Activated T-cell treated with anti-CD3 and anti-CD28 coated beads, Interleukin-2, amount 50 U/mL, for 48 hours (primary cell): Measurements from ENCODE around the gene GABRE.
A peak's percentile ranks its signal among the peaks of the same experiment; 100 is the strongest.

Source experiments
- DNase-seq, 2 experiments: peaks; one replicate each; pipeline ENCODE4 v3.0.0-alpha.2; 2020

The GABRE gene, protein sequence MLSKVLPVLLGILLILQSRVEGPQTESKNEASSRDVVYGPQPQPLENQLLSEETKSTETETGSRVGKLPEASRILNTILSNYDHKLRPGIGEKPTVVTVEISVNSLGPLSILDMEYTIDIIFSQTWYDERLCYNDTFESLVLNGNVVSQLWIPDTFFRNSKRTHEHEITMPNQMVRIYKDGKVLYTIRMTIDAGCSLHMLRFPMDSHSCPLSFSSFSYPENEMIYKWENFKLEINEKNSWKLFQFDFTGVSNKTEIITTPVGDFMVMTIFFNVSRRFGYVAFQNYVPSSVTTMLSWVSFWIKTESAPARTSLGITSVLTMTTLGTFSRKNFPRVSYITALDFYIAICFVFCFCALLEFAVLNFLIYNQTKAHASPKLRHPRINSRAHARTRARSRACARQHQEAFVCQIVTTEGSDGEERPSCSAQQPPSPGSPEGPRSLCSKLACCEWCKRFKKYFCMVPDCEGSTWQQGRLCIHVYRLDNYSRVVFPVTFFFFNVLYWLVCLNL

GRCh38 chrX:151974336-151975227 lies at the start of gene GABRE:
Gene GABRE (minus strand): TSS chrX:151974676. CDS start chrX:151974625, 51 bp downstream.
- peak in 1 of 2 experiments; percentile 20 for DNase-seq

DNA sequence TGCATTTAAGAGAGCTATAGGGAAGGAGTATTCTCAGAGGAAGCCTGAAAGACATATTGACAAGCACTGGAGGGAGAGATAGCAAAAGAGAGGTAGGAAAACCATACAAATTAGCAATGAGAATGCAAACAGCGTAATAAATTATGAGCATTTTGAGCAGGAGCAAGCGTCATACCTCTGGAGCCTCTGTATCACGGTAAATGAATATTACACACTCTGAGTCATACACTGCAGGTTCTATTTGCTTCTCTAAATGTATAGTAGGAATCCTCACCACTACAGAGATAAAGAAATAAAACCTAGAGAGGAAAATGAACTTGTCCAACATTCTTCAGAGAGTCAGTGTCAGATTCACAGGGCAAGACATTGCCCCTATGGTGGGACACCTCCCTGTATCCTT lies 46.4 kb upstream of the GABRE start:
- DNase-seq: no peak

GRCh38 chrX:151999813-152000212 lies 25.3 kb upstream of the GABRE start:
- DNase-seq: no peak

GRCh38 chrX:151997539-151997938 lies 23.1 kb upstream of the GABRE start:
- no peak for DNase-seq

- DNase-seq: no peak
These were observed 21.9 kb upstream of the GABRE start for GRCh38 chrX:151996347-151996746.

DNA sequence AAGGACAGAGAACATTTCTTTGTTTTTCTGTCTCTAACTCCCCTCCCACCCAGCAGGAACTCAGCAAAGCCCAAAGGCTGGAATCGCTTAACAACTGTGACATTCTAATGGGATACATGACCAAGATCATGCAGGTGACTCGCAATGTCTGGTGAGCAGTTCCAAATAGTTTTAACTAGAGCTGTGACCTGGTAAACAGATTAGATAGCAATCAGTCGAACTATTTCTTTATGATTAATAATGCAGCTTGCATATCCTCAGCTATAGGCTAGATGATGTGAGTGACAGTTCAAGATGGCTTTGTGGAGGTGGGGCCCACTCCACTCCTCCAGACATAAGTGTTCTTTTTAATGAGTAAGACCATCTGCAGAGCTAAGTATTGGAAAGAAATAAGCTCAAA lies 20.0 kb upstream of the GABRE start:
- DNase-seq: no peak

- DNase-seq: no peak
These were observed 14.3 kb upstream of the GABRE start for GRCh38 chrX:151988706-151989299.

GRCh38 chrX:151987108-151987507 lies 12.6 kb upstream of the GABRE start:
- no peak for DNase-seq

GRCh38 chrX:151985955-151986354 lies 11.5 kb upstream of the GABRE start:
- no peak for DNase-seq

DNA sequence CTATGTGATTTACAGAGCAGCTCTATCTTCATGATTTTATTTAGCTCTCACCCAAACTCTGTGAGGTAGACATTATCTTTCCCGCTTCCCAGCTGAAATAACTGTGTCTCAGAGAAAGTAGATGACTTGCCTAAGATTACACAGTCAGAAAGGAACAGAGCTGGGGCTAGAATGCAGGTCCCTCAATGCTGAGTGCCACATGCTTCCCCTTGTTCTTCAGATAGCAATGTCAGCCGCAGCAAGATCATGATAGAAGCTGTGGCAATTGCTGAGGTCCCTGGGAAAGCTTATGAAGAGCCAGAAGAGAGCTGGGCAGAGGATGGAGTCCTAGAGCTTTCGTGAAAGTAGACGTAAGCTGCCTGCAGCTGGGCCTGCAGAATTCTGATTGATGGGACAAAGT lies 11.1 kb upstream of the GABRE start:
- no peak for DNase-seq

- no peak for DNase-seq
These were observed 10.4 kb upstream of the GABRE start for GRCh38 chrX:151984902-151985301.

- DNase-seq: no peak
These were observed 9.9 kb upstream of the GABRE start for GRCh38 chrX:151984328-151984727.

- no peak for DNase-seq
These were observed 8.7 kb upstream of the GABRE start for GRCh38 chrX:151983186-151983585.

DNA sequence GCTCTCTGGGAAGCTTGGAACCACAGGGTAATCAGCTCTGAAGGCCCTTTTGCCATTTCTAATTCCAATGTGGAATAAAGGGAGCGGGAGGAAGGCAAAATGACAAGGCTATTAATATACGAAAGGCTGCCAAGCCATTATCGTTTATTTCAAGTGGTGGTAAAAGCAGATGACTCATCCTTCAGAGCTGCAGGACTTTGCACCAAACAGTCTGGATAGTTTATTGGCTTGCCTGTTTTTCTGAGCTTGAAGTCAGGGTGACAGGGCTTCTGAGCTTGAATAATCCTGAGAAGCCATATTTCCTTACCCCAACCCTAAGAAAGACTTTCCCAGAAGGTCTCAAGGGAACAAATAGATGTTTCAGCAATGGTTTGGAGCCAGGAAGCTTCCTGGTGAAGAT lies 7.7 kb upstream of the GABRE start:
- DNase-seq: no peak

- no peak for DNase-seq
These were observed 6.7 kb upstream of the GABRE start for GRCh38 chrX:151981129-151981528.

GRCh38 chrX:151977923-151978322 lies 3.4 kb upstream of the GABRE start:
- DNase-seq: no peak

DNA sequence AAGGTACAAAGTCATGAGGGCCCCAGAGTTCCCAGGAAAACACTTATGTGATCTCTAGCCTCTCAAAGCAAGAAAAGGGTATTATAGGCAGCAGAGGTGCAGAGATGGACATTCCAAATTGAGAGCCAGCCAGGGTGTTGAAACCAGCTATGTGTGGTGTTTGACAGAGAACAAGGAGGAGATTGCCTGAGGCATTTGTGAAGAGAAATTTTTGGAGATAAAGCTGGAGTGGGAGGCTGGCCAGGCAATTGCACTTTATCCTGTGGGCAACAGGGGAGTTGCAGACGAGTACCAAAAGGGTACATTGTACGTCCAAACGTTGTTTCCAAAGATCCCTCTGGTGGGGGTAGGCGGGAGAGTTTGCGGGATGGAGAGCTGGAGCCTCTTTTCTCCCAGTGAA lies 2.5 kb upstream of the GABRE start:
- DNase-seq: no peak

GRCh38 chrX:151975736-151976275 lies 1.3 kb upstream of the GABRE start:
- no peak for DNase-seq

DNA sequence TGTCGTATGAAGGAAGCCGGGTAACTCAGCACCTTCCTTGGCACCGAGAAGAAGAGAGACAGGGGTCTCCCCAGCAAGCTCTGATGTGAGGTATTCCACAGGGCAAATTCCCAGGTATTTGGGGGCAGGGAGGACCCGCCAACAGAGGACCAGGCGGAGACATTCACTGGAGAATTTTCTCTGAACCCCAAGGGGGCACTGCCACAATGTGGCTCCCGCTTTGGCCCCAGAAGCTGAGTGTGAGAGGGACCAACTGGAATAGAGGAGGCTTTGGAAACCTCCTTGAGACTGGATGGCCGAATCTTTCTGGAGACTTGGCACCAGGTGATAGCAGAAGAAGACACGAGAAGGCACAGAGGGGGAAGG lies 735 bp upstream of the GABRE start:
- DNase-seq: no peak

DNA sequence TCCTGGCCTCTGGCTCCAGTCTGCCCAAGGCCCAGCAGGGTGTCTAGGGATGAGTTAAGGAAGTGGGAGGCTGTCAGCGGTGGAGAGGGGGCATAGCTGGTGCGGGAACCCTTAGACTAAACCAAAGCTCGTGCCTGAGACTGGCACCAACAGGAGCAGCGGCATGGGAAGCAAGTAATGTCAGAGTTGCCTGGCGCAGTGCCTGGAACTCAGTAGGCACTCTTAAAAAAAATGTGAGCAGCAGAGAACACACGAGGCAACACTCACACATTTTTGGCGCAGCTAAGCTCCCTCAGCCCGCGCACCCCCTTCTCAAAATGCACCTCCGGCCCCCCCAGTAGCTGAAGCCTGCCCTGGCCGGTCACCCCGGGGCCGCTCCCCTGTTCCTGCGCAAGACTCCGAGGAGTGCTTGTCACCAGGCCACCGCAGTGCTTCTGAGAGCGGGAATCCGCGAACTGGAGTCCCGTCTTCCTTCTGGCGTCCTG lies 583 bp downstream of the GABRE start:
- DNase-seq: no peak

- DNase-seq: no peak
These were observed 1.3 kb downstream of the GABRE start for GRCh38 chrX:151973060-151973661.

DNA sequence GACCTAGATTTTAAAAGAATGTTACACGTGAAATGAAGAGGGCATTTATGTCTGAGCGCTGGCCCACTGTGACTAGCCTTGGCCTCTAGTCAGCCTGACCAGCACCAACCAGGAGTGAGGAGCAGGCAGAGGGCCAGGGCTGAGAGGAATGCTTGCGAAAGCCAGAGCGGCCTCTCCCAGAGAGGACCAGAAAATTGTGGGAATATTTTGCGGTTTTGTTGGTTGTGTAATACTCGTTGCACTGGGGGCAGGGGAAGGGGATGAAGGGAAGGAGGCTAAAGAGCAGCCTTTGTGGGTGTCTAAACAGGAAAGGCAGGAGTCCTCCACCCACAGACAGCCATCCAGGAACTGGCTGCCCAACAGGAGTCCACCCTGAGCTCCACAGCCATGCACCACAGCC lies 3.8 kb downstream of the GABRE start:
- no peak for DNase-seq

GRCh38 chrX:151970027-151970426 lies 4.4 kb downstream of the GABRE start:
- DNase-seq: no peak
